Activated CD8-positive, alpha-beta memory T cell treated with anti-CD3 and anti-CD28 coated beads, Interleukin-2, amount 50 U/mL, for 24 hours (primary cell): ENCODE data around the gene RAP1GDS1.
"Not testable (repeated sequence)": the region's sequence is repeated elsewhere in the genome, so short reads cannot be mapped to it uniquely, and the experiment has no call there.

Experiments
- DNase-seq: peaks from one replicate; pipeline ENCODE4 v3.0.0-alpha.2; 2020; ENCODE audit errors: extremely low read depth

RAP1GDS1 gene

GRCh38 chr4:98288671-98289070 is 27.5 kb downstream of the RAP1GDS1 start:
- DNase-seq: not testable (repeated sequence)

DNA sequence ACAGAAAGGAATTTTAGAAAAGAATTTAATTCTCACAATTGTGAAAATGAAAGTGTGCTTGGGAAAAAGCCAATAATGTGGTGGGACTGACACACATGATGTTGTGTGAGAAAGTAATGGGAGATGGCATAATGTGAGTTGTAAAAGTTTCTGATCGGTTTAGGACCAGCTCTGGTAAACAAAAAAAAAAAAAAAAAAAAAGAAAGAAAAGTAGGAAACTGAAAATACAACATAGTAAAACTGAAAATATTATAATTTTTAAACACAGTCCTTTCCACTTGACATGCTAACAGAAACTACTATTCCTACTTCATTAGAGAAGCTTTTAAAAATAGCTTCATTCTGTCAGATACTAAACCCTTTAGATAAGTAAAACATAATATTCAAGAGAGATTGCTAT is 28.2 kb downstream of the RAP1GDS1 start:
- DNase-seq: no peak

GRCh38 chr4:98290511-98290910 is 29.3 kb downstream of the RAP1GDS1 start:
- no peak for DNase-seq

DNA sequence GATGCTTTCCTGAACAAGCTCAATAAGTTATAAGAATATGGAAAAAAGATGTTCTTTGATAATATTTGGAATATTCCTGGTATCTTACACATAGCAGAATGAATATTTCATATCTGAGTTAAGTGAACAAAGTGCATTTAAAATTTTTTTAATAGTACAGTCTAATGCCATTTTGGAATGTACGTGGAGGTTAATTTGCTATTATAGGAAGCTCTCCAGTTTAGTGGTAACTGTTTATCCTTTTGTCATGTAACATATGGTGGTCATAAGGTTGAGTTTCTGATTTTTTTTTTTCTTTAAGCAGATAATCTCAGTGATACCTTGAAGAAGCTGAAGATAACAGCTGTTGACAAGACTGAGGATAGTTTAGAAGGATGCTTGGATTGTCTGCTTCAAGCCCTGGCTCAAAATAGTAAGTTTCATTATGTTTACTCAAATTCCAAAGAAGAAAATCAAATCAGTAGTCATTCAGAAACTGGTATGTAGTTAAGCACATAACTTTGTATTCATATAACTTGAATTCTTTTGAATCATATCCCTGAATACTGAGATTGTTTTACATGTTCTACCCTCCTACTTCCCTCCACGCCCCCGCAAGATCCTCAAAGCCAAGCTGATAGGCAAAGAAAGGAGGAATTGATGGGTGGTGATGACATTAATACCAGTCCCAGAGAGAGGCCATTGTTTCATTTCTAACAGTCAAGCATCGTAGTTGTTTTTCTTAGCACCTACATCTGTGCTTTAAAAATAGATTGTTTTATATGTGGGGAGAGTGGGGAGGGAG is 32.1 kb downstream of the RAP1GDS1 start:
- no peak for DNase-seq

DNA sequence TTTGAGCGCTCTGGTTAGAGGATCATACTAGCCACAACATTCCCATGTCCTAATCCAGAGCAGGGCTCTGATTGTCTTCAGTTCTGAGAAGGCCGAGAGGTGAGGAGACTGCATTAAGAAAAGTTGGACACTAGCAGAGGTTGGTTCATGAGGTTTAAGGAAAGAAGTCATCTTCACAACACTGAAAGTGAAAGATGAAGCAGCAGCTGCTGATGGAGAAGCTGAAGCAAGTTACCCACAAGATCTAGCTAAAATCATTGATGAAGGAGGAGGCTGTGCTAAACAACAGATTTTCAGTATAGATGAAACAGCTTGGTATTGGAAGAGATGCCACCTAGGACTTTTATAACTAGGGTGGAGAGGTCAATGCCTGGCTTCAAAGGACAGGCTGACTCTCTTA is 36.8 kb downstream of the RAP1GDS1 start:
- no peak for DNase-seq

DNA sequence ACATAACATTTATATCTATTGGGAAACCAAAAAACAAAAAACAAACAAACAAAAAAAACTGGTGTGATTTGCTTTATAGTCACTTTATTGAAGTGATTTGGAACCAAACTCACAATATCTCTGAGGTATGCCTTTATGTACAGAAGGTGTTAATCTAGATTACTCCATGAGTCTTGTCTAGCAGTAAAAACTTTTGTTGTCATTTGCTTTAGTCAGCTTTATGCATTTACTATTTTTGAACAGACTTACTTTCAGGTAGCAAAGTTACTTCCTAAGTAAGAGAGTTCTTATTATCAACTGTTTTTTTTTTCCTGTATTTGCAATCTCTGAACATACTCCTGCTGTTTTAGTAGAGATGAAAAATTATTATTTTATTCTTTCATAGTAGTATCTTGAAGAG is 39.5 kb downstream of the RAP1GDS1 start:
- DNase-seq: no peak

- DNase-seq: no peak
These were observed 44.4 kb downstream of the RAP1GDS1 start for GRCh38 chr4:98305576-98305975.

GRCh38 chr4:98310867-98311266 is 49.7 kb downstream of the RAP1GDS1 start:
- no peak for DNase-seq

DNA sequence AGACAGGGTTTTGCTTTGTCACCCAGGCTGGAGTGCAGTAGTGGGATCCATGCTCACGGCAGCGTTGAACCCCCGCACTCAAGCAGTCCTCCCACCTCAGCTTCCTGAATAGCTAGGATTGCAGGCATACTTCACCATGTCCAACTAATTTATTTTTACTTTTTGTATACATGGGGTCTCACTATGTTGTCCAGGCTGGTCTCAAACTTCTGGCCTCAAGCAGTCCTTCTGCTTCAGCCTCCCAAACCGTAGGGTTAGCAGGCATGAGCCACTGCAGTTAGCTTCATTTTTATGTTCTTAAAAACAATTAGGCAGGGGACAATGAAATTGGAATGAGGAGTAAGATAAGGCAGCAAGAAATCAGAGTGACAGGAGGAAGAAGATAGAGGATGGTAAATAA is 50.5 kb downstream of the RAP1GDS1 start:
- no peak for DNase-seq

DNA sequence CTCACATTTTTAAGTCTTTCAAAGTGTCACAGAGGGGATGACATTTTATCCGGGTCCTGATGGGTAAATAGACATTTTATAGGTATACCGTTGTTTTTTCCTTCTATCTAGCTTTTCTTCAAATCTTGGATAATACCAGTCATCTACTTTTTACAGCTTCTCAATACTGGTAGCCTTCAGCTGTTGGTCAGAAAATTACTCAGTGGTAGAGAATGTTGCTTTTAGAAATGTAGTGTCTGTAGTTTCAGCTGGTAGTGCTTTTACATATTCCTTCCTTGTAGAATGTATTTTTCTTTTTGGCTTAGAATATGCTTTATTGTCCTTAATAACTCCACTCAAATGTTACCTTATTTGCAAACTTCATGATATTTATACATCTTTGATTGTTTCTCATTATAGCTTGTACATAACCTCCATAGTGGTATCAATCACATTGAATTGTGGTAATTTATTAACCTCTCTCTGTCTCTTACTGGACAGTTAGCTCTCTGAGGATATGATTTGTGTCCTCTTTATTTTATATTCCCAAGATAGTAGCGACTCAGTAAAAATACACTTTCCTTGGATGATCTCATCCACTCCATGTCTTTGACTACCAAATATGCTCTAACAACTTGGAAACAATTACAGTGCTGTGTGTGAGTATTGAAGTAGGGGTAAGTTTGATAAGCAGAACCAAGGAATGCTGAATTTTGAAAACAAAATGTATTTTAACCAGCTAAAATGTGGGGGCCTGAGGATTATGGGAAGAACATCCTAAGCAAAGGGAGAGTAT is 53.8 kb downstream of the RAP1GDS1 start:
- no peak for DNase-seq

DNA sequence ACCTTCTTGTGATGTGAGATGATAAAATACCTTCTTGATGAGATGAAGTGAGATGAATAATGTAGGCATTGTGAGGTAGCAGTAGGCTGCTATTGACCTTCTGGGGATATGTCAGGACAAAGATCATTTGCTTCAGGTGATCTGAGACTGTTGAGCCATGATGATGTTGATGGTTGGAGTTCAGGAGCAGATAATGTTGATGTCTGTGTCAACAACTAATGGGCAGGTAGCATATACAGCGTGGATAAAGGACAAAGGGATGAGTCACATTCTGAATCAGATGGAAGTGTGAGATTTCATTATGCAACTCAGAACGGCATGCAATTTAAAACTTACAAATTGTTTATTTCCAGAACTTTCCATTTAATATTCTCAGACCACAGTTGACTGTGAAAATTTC is 57.3 kb downstream of the RAP1GDS1 start:
- DNase-seq: no peak

GRCh38 chr4:98319021-98319420 is 57.8 kb downstream of the RAP1GDS1 start:
- no peak for DNase-seq

DNA sequence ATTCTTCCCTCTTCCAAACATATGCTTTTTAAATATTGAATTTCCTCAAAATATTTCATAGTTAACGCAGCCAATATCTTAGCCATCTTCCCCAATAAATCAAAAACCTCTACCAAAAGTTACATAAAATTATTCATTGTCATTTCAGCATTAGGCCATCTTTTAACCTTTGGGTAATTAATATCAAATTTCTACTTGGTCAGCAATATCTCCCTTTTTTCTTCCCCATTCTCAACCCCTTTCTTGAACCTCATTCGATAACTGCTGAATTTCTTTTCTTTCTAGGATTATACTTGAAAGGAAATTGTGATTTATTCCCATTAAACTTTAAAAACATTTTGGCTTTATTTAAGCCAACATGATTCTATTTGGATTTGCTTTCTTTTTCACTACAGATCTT is 65.0 kb downstream of the RAP1GDS1 start:
- no peak for DNase-seq

DNA sequence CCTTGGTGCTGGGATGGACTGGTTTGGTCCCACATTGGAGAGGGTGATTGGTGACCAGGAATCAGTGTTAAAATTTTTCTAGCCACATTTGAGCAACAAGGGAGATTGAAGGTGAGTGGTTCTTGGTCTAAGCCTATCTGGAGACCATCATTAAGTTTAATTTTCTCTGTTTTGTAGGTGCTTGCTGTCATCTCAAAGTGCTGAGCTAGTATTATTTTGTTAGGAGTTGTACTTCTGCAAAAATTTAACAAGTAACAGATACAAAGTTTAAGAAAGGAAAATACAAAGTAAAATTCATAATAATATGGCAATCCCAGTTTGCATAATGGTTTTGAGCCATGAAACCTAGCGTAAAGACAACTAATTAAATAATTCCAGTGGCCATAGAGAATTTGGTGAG is 66.5 kb downstream of the RAP1GDS1 start:
- DNase-seq: no peak

DNA sequence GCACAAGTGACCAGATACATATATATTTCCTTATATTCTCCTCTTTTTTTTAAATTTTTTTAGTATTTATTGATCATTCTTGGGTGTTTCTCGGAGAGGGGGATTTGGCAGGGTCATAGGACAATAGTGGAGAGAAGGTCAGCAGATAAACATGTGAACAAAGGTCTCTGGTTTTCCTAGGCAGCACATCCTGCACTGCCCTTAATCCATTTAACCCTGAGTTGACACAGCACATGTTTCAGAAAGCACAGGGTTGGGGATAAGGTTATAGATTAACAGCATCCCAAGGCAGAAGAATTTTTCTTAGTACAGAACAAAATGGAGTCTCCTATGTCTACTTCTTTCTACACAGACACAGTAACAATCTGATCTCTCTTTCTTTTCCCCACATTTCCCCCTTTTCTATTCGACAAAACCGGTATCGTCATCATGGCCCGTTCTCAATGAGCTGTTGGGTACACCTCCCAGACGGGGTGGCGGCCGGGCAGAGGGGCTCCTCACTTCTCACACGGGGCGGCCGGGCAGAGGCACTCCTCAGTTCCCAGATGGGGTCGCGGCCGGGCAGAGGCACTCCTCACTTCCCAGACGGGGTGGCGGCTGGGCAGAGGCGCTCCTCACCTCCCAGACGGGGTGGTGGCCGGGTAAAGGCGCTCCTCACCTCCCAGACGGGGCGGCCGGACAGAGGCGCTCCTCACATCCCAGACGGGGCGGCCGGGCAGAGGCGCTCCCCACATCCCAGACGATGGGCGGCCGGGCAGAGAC is 68.9 kb downstream of the RAP1GDS1 start:
- not testable (repeated sequence) for DNase-seq

GRCh38 chr4:98332017-98332416 is 70.8 kb downstream of the RAP1GDS1 start:
- no peak for DNase-seq

- DNase-seq: no peak
These were observed 73.3 kb downstream of the RAP1GDS1 start for GRCh38 chr4:98334461-98334860.

- no peak for DNase-seq
These were observed 77.7 kb downstream of the RAP1GDS1 start for GRCh38 chr4:98338761-98339438.

DNA sequence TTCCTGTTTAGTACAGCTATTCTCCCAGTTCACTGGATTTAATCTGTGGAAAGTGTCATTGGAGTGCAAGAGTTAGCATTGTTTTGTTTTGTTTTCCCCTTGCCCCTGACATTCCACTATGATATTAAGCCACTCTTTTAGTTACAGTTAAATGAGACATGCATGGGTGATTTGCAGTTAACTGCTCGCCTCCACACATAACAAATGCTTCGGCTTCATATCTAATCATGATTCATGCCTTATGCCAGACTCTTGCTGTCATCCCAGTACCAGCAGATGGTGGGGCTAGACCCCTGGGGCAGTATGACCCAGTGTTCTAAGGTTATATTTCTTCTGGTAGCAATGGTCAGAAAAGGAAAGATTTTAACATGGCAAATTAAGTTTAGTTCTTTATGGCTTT is 80.1 kb downstream of the RAP1GDS1 start:
- no peak for DNase-seq

GRCh38 chr4:98343626-98344025 is 82.4 kb downstream of the RAP1GDS1 start:
- DNase-seq: no peak

DNA sequence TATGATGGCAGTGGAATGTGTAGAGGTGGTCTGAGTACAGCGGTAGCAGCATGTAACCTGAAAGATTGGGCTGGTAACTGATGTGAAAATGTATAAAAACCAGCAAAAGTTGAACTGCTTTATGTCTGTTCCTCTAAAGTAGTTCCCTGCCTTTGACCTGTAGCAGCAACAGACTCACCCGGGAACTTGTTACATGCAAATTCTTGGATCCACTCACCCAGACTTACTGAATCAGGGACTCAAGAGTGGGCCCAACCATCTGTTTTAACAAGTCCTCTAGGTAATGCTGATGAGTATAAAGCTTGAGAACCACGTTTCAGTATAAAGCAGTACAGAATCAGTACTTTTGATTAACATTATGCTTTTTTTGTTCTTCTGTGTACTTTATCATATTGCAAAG is 84.7 kb downstream of the RAP1GDS1 start:
- DNase-seq: no peak

- DNase-seq: no peak
These were observed 91.2 kb downstream of the RAP1GDS1 start for GRCh38 chr4:98352396-98352795.
